K562 (cell line): Measurements from ENCODE around the gene PTX3. TPM values are rescaled to one million over a fixed set of nuclear protein-coding genes. Genes with fewer than 3 reads are reported as not detected.

ENCODE experiments used
- ATAC-seq: fragments of 200-7000 bp; cut with Tn5 transposase; 3 replicates; pipeline ENCODE4 v1.9.1; 2020; ENCODE audit warnings: moderate library complexity
- BruUV-seq: library from RNA; stranded (reverse); fragments of 400-500 nt; replicated peaks from 2 replicates; lab custom pipeline; 2021; lab: Mats Ljungman, UMichigan
- CTCF ChIA-PET: fragments of 300-600 bp; formaldehyde crosslinking; extraction: SDS; loops from one replicate; lab custom pipeline; 2021; ENCODE audit warnings: low intra/inter-chr PET ratio; lab: Yijun Ruan, JAX
- POLR2A ChIA-PET: fragments of 300-600, 350-650 bp; sonication (Branson Sonifier 250); formaldehyde crosslinking; extraction: SDS; loops from one replicate; lab custom pipeline; 2021; ENCODE audit warnings: antibody characterized with exemption, inconsistent platforms; lab: Yijun Ruan, JAX
- DNase-seq, 4 experiments: peaks; one replicate each; pipeline versions ENCODE4 v3.0.0 to v3.0.0-alpha.2; 2011 to 2018; ENCODE audit warnings: low spot score in 3 of 4, mixed read lengths in 3 of 4; ENCODE audit errors: extremely low read depth in 1 of 4
- FAIRE-seq: peaks from 2 replicates; lab custom pipeline; 2011; peaks lifted over from hg19 to GRCh38; lab: Jason Lieb, UNC
- H2AFZ ChIP-seq: 2 replicates; pipeline ENCODE4 v1.6.0; 2011; ENCODE audit warnings: low read depth, low read length, control low read depth, inconsistent platforms
- H3K27ac ChIP-seq: fragments of 200-600 bp; 3 replicates; pipeline ENCODE4 v1.8.0; 2011; ENCODE audit warnings: low read depth, mild to moderate bottlenecking, control low read depth, inconsistent platforms, low read length, moderate library complexity, mixed read lengths; ENCODE audit errors: extremely low read depth
- H3K27me3 ChIP-seq, 2 experiments: fragments of 300-600 bp in 1 of 2; 2 replicates in 1 of 2; 3 replicates in 1 of 2; pipeline versions ENCODE4 v1.6.0 to v1.8.0; 2011; ENCODE audit warnings: inconsistent platforms in 2 of 2, low read length in 2 of 2, mild to moderate bottlenecking in 1 of 2, mixed read lengths in 1 of 2, moderate library complexity in 1 of 2; ENCODE audit not compliant: control insufficient read depth in 2 of 2, insufficient read depth in 2 of 2
- H3K36me3 ChIP-seq: fragments of 300-600 bp; 3 replicates; pipeline ENCODE4 v1.8.0; 2011; ENCODE audit warnings: mild to moderate bottlenecking, low read length, inconsistent platforms; ENCODE audit not compliant: control insufficient read depth, insufficient read depth
- H3K4me1 ChIP-seq, 2 experiments: fragments of 200-600 bp in 1 of 2; replicated peaks in 1 of 2; 2 replicates in 1 of 2; 3 replicates in 1 of 2; pipeline versions ENCODE4 v1.5.1 to v1.8.0; 2011; ENCODE audit warnings: inconsistent platforms in 2 of 2, low read length in 2 of 2, mild to moderate bottlenecking in 1 of 2, mixed read lengths in 1 of 2, moderate library complexity in 1 of 2; ENCODE audit not compliant: control insufficient read depth in 2 of 2, insufficient read depth in 2 of 2
- H3K4me2 ChIP-seq: 2 replicates; pipeline ENCODE4 v1.6.1; 2011; ENCODE audit warnings: low read length, control low read depth, inconsistent platforms, mixed read lengths; ENCODE audit not compliant: insufficient read depth
- H3K4me3 ChIP-seq: fragments of 200-600 bp; sonication (generic), shearing (Covaris generic); 2 replicates; pipeline ENCODE4 v1.5.1; 2016; ENCODE audit warnings: control low read depth, inconsistent platforms
- H3K79me2 ChIP-seq: fragments of 200-600 bp; 3 replicates; pipeline ENCODE4 v1.8.0; 2011; ENCODE audit warnings: low read length, inconsistent platforms; ENCODE audit not compliant: control insufficient read depth, insufficient read depth
- H3K9ac ChIP-seq, 2 experiments: 2 replicates each; pipeline versions ENCODE4 v1.6.0 to v1.6.1; 2011; ENCODE audit warnings: low read depth in 2 of 2, low read length in 2 of 2, control low read depth in 1 of 2, inconsistent platforms in 1 of 2, mild to moderate bottlenecking in 1 of 2, mixed read lengths in 1 of 2; ENCODE audit not compliant: insufficient read depth in 1 of 2
- H3K9me1 ChIP-seq: one replicate; pipeline ENCODE4 v1.6.0; 2011; ENCODE audit warnings: inconsistent platforms, mild to moderate bottlenecking, low read length, moderate library complexity; ENCODE audit not compliant: control insufficient read depth, insufficient read depth
- H3K9me3 ChIP-seq: replicated peaks from 2 replicates; pipeline ENCODE4 v1.5.1; 2011; ENCODE audit warnings: low read depth, low read length, inconsistent platforms; ENCODE audit not compliant: control insufficient read depth, insufficient read depth
- H4K20me1 ChIP-seq: replicated peaks from 2 replicates; pipeline ENCODE4 v1.6.1; 2011; ENCODE audit warnings: low read length, inconsistent platforms, mixed read lengths; ENCODE audit not compliant: control insufficient read depth, insufficient read depth
- CEBPB ChIP-seq: fragments of 450-650 bp; IDR thresholded peaks from 2 replicates; pipeline ENCODE4 v1.6.1; 2016; ENCODE audit warnings: missing genetic modification characterization, missing compliant biosample characterization
- EGR1 ChIP-seq: fragments of 450-650 bp; conservative IDR thresholded peaks from 2 replicates; pipeline ENCODE4 v1.6.1; 2017; ENCODE audit warnings: mild to moderate bottlenecking
- MTA1 ChIP-seq: fragments of 450-650 bp; IDR thresholded peaks from 2 replicates; pipeline ENCODE4 v1.6.1; 2017; ENCODE audit warnings: borderline replicate concordance
- TCF3 ChIP-seq: sonication (generic); formaldehyde crosslinking; IDR thresholded peaks from 2 replicates; pipeline ENCODE4 v1.4.0; 2020; ENCODE audit warnings: mild to moderate bottlenecking, missing genetic modification reagents
- ZKSCAN8 ChIP-seq: fragments of 200-800 bp; sonication (Bioruptor generic); IDR thresholded peaks from 2 replicates; pipeline ENCODE4 v1.6.1; 2016; ENCODE audit warnings: missing genetic modification characterization, missing compliant biosample characterization
- ZNF668 ChIP-seq: fragments of 250-450 bp; sonication (Bioruptor Pico); IDR thresholded peaks from 2 replicates; pipeline ENCODE4 v1.8.0; 2022; ENCODE audit warnings: mild to moderate bottlenecking, inconsistent platforms
- ZNF707 ChIP-seq: fragments of 250-450 bp; sonication (Bioruptor Pico); conservative IDR thresholded peaks from 2 replicates; pipeline ENCODE4 v1.8.0; 2022; ENCODE audit warnings: inconsistent platforms, mild to moderate bottlenecking, moderate library complexity
- WGBS: fragments of 100-300 bp; shearing (Covaris generic); methylation state at CpG from one replicate; pipeline ENCODE4 v1.1.6; 2016; ENCODE audit warnings: low coverage, mixed read lengths; ENCODE audit not compliant: insufficient coverage; ENCODE audit errors: missing lambda C conversion rate; 5-methylcytosine and 5-hydroxymethylcytosine counted together
- in situ Hi-C: fragments of 300-500 bp; cut with MboI; formaldehyde crosslinking; loops from 4 replicates; pipeline ENCODE4 v1.15.0; 2018; ENCODE audit warnings: inconsistent platforms, mixed read lengths
- intact Hi-C: fragments of 100-400 bp; cut with micrococcal nuclease; formaldehyde crosslinking; loops from 2 replicates; pipeline ENCODE4 v1.14.2; 2022
- polyA plus RNA-seq, 8 experiments: library from polyadenylated mRNA; depleted of rRNA in 4 of 8; stranded (reverse) in 5 of 8; unstranded in 3 of 8; fragments of >200 nt; fragmentation: Nextera tagmentation in 2 of 8; fragmentation: Illumina TruSeq in 1 of 8; extraction: Ambion mirVana in 2 of 8; extraction: Trizol in 1 of 8; gene quantifications; 2 replicates each; pipeline versions ENCODE4 v1.2.1 to v1.2.3, GENCODE V29; 2011 to 2014; ENCODE audit warnings: inconsistent platforms in 1 of 8, missing spikeins in 1 of 8
- total RNA-seq, 7 experiments: library from RNA; depleted of rRNA in 6 of 7; stranded (reverse); fragments of >200 nt in 6 of 7; fragmentation: Illumina TruSeq in 2 of 7; extraction: Trizol in 2 of 7; gene quantifications; 2 replicates each; pipeline versions ENCODE4 v1.2.1 to v1.2.3, GENCODE V29; 2011 to 2021; ENCODE audit warnings: low replicate concordance in 1 of 7
- TF ChIP-seq, protein P1 (sequence below): sonication (generic); formaldehyde crosslinking; IDR thresholded peaks from 2 replicates; pipeline ENCODE4 v1.8.0; 2022; ENCODE audit warnings: missing genetic modification reagents, mild to moderate bottlenecking, borderline replicate concordance

Gene PTX3
- total and polyA plus RNA-seq, 9 of the 15 experiments (the other 6 are each of a cell fraction or from before 2014, with no cell fraction given) = 0.04 to 0.33 (median 0.15) TPM; not detected in 2

GRCh38 chr3:157469561-157470294, 33.1 kb downstream of the PTX3 start:
- no TSS peak for BruUV-seq
- no peak for ATAC-seq
- no peak overlapping the region for H3K9ac ChIP-seq
- WGBS = 49% methylated on average over 7 of the region's 7 CpGs
- no peak overlapping the region for H3K27ac ChIP-seq
- H3K27me3 ChIP-seq = no peaks in the 10 kb centered on the region; a peak in 1 of 5 replicates
- in situ Hi-C loops = no loop called here
- H2AFZ ChIP-seq = 0 out of 2 replicates have a peak overlapping the region, but pooled peaks have one; percentile 9
- H3K4me3 ChIP-seq = no peak overlapping the region
- ChIA-PET CTCF (no interaction called here), POLR2A (no interaction called here)
- no peaks in the 10 kb centered on the region for H3K9me3 ChIP-seq
- no peak overlapping the region for H3K4me2 ChIP-seq
- peak; percentile 46; the same call in 1 of the 2 replicates for TF ChIP-seq CEBPB (tag)
- TF ChIP-seq TCF3 (CRISPR knock-in tag) = no peak
- no peak for TF ChIP-seq ZKSCAN8 (CRISPR knock-in tag)
- no peak for TF ChIP-seq ZNF668 (CRISPR knock-in tag)
- no peak for TF ChIP-seq ZNF707
- TF ChIP-seq MTA1 = no peak
- TF ChIP-seq, protein P1, sequence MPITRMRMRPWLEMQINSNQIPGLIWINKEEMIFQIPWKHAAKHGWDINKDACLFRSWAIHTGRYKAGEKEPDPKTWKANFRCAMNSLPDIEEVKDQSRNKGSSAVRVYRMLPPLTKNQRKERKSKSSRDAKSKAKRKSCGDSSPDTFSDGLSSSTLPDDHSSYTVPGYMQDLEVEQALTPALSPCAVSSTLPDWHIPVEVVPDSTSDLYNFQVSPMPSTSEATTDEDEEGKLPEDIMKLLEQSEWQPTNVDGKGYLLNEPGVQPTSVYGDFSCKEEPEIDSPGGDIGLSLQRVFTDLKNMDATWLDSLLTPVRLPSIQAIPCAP (CRISPR knock-in tag) = no peak
- TF ChIP-seq EGR1 = no peak
- no peaks in the 10 kb centered on the region for H3K4me1 ChIP-seq
- no peaks in the 10 kb centered on the region for H3K79me2 ChIP-seq
- DNase-seq = no peak
- H3K36me3 ChIP-seq = no peaks in the 10 kb centered on the region
- no peak for FAIRE-seq
- intact Hi-C loops = no loop called here
- no peaks in the 10 kb centered on the region for H4K20me1 ChIP-seq
- H3K9me1 ChIP-seq = no peaks in the 10 kb centered on the region
